SK-N-SH treated with all-trans-retinoic acid at 6 μM for 48 hours (cell line): ENCODE results near the gene KLF15.

Experiments used
- ATAC-seq: fragments of 200-7000 bp; cut with Tn5 transposase; 3 replicates; pipeline ENCODE4 v1.9.1; 2020; ENCODE audit warnings: mild to moderate bottlenecking, moderate library complexity
- BACH2 ChIP-seq: fragments of 250-450 bp; sonication (Bioruptor Pico); IDR thresholded peaks from 2 replicates; pipeline ENCODE4 v1.9.0; 2021; ENCODE audit warnings: mild to moderate bottlenecking, borderline replicate concordance
- CSDC2 ChIP-seq: fragments of 250-450 bp; sonication (Bioruptor Pico); IDR thresholded peaks from 2 replicates; pipeline ENCODE4 v1.5.0; 2020; ENCODE audit warnings: mild to moderate bottlenecking, moderate library complexity
- ESRRG ChIP-seq: fragments of 250-450 bp; sonication (Bioruptor Pico); IDR thresholded peaks from 2 replicates; pipeline ENCODE4 v1.6.1; 2021; ENCODE audit warnings: mild to moderate bottlenecking
- GLIS3 ChIP-seq: fragments of 250-450 bp; sonication (Bioruptor Pico); IDR thresholded peaks from 2 replicates; pipeline ENCODE4 v1.5.0; 2020; ENCODE audit warnings: mild to moderate bottlenecking, moderate library complexity
- OSR1 ChIP-seq: fragments of 250-450 bp; sonication (Bioruptor Pico); IDR thresholded peaks from 2 replicates; pipeline ENCODE4 v1.8.0; 2022; ENCODE audit warnings: moderate library complexity, mild to moderate bottlenecking, inconsistent platforms
- POU6F1 ChIP-seq: fragments of 250-450 bp; sonication (Bioruptor Pico); IDR thresholded peaks from 2 replicates; pipeline ENCODE4 v1.8.0; 2021; ENCODE audit warnings: low read depth, mild to moderate bottlenecking, moderate library complexity, borderline replicate concordance
- SNAI2 ChIP-seq: fragments of 250-450 bp; sonication (Bioruptor Pico); IDR thresholded peaks from 2 replicates; pipeline ENCODE4 v1.5.0; 2020; ENCODE audit warnings: mild to moderate bottlenecking, moderate library complexity
- TCF4 ChIP-seq: fragments of 250-450 bp; sonication (Bioruptor Pico); IDR thresholded peaks from 2 replicates; pipeline ENCODE4 v1.8.0; 2021; ENCODE audit warnings: mild to moderate bottlenecking, moderate library complexity, borderline replicate concordance
- TOX ChIP-seq: fragments of 250-450 bp; sonication (Bioruptor Pico); IDR thresholded peaks from 2 replicates; pipeline ENCODE4 v1.8.0; 2021; ENCODE audit warnings: mild to moderate bottlenecking, moderate library complexity, borderline replicate concordance
- TSHZ2 ChIP-seq: fragments of 250-450 bp; sonication (Bioruptor Pico); IDR thresholded peaks from 2 replicates; pipeline ENCODE4 v1.5.0; 2020; ENCODE audit warnings: mild to moderate bottlenecking, moderate library complexity
- ZFP3 ChIP-seq: fragments of 250-450 bp; sonication (Bioruptor Pico); IDR thresholded peaks from 2 replicates; pipeline ENCODE4 v1.5.0; 2020; ENCODE audit warnings: mild to moderate bottlenecking, moderate library complexity
- ZFP30 ChIP-seq: fragments of 450-650 bp; formaldehyde crosslinking; IDR thresholded peaks from 2 replicates; pipeline ENCODE4 v1.5.0; 2022; ENCODE audit warnings: mild to moderate bottlenecking, moderate library complexity
- ZNF565 ChIP-seq: fragments of 450-650 bp; formaldehyde crosslinking; conservative IDR thresholded peaks from 2 replicates; pipeline ENCODE4 v1.5.0; 2020; ENCODE audit warnings: low read depth, mild to moderate bottlenecking, moderate library complexity
- ZNF70 ChIP-seq: fragments of 450-650 bp; formaldehyde crosslinking; IDR thresholded peaks from 2 replicates; pipeline ENCODE4 v1.5.0; 2020; ENCODE audit warnings: mild to moderate bottlenecking, moderate library complexity
- ZNF8 ChIP-seq: fragments of 450-650 bp; formaldehyde crosslinking; IDR thresholded peaks from 2 replicates; pipeline ENCODE4 v1.5.0; 2020; ENCODE audit warnings: mild to moderate bottlenecking, moderate library complexity
- TF ChIP-seq, protein P1 (sequence below): fragments of 250-450 bp; sonication (Bioruptor Pico); IDR thresholded peaks from 2 replicates; pipeline ENCODE4 v1.5.1; 2021; ENCODE audit warnings: mild to moderate bottlenecking, moderate library complexity
- TF ChIP-seq, protein P2 (sequence below): fragments of 250-450 bp; sonication (Bioruptor Pico); IDR thresholded peaks from 2 replicates; pipeline ENCODE4 v1.5.1; 2020; ENCODE audit warnings: low read depth, mild to moderate bottlenecking, moderate library complexity

Gene KLF15

GRCh38 chr3:126295407-126295939 lies 61.7 kb downstream of the KLF15 start:
- TF ChIP-seq OSR1 (CRISPR knock-in tag) (no peak), TOX (no peak), SNAI2 (CRISPR knock-in tag) (no peak), GLIS3 (CRISPR knock-in tag) (no peak), CSDC2 (CRISPR knock-in tag) (no peak), ZFP30 (CRISPR knock-in tag) (no peak), TCF4 (CRISPR knock-in tag) (no peak), ZFP3 (no peak), ZNF8 (CRISPR knock-in tag) (no peak)
- TF ChIP-seq, protein P1, sequence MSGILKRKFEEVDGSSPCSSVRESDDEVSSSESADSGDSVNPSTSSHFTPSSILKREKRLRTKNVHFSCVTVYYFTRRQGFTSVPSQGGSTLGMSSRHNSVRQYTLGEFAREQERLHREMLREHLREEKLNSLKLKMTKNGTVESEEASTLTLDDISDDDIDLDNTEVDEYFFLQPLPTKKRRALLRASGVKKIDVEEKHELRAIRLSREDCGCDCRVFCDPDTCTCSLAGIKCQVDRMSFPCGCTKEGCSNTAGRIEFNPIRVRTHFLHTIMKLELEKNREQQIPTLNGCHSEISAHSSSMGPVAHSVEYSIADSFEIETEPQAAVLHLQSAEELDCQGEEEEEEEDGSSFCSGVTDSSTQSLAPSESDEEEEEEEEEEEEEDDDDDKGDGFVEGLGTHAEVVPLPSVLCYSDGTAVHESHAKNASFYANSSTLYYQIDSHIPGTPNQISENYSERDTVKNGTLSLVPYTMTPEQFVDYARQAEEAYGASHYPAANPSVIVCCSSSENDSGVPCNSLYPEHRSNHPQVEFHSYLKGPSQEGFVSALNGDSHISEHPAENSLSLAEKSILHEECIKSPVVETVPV: no peak
- TF ChIP-seq, protein P2, sequence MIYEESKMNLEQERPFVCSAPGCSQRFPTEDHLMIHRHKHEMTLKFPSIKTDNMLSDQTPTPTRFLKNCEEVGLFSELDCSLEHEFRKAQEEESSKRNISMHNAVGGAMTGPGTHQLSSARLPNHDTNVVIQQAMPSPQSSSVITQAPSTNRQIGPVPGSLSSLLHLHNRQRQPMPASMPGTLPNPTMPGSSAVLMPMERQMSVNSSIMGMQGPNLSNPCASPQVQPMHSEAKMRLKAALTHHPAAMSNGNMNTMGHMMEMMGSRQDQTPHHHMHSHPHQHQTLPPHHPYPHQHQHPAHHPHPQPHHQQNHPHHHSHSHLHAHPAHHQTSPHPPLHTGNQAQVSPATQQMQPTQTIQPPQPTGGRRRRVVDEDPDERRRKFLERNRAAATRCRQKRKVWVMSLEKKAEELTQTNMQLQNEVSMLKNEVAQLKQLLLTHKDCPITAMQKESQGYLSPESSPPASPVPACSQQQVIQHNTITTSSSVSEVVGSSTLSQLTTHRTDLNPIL (CRISPR knock-in tag): no peak
- no peak for ATAC-seq

GRCh38 chr3:126294211-126294808 lies 62.9 kb downstream of the KLF15 start:
- no peak for ATAC-seq
- TF ChIP-seq TSHZ2 (CRISPR knock-in tag) (no peak), BACH2 (CRISPR knock-in tag) (no peak), ZNF565 (no peak), ZFP3 (no peak), ZNF8 (CRISPR knock-in tag) (no peak), ZFP30 (CRISPR knock-in tag) (no peak), ESRRG (CRISPR knock-in tag) (no peak), ZNF70 (no peak), POU6F1 (CRISPR knock-in tag) (no peak)

- TF ChIP-seq, protein P2 (CRISPR knock-in tag): no peak
- ATAC-seq: no peak
Observed at GRCh38 chr3:126293370-126294082, 63.7 kb downstream of the KLF15 start.
